Fibroblast of skin of scalp (primary cell): ENCODE results near the gene THAP11. TPM values are rescaled to one million over a fixed set of nuclear protein-coding genes. Genes with fewer than 3 reads are reported as not detected.
A peak's percentile ranks its signal among the peaks of the same experiment; 100 is the strongest.

ENCODE experiments used
- DNase-seq: peaks from one replicate; pipeline ENCODE4 v3.0.0-alpha.2; 2013
- polyA plus RNA-seq, 2 experiments: library from polyadenylated mRNA; unstranded; fragments of 120-200 nt; gene quantifications; one replicate each; pipeline ENCODE4 v1.2.1, GENCODE V29; 2013; ENCODE audit not compliant: insufficient read length in 2 of 2

The THAP11 gene
- 21.3 TPM for polyA plus RNA-seq (2013, experiment 1 of 2; ENCODE audit: insufficient read length)
- 20.2 TPM for polyA plus RNA-seq (2013, experiment 2 of 2; ENCODE audit: insufficient read length)

- DNase-seq = peak; percentile 95
These were observed at the start of gene THAP11 for GRCh38 chr16:67841816-67842508. Gene THAP11 (plus strand): TSS chr16:67842320. CDS start chr16:67842555, 235 bp downstream.

GRCh38 chr16:67796099-67796718, 45.9 kb upstream of the THAP11 start:
- DNase-seq = no peak

- DNase-seq = no peak
These were observed 41.7 kb upstream of the THAP11 start for GRCh38 chr16:67800338-67800926.

- no peak for DNase-seq
These were observed 40.9 kb upstream of the THAP11 start for GRCh38 chr16:67801241-67801640.

- no peak for DNase-seq
These were observed 40.2 kb upstream of the THAP11 start for GRCh38 chr16:67801883-67802282.

- no peak for DNase-seq
These were observed 38.2 kb upstream of the THAP11 start for GRCh38 chr16:67803894-67804293.

GRCh38 chr16:67804853-67805542, 37.1 kb upstream of the THAP11 start:
- DNase-seq = no peak

GRCh38 chr16:67805718-67806427, 36.2 kb upstream of the THAP11 start:
- DNase-seq = no peak

GRCh38 chr16:67806428-67807147, 35.5 kb upstream of the THAP11 start, which contains the start of the genes RANBP10 and TSNAXIP1:
Gene RANBP10 (minus strand): TSS chr16:67806560. CDS start chr16:67806536, 24 bp downstream.
Gene TSNAXIP1 (plus strand): TSS chr16:67806889. CDS start chr16:67807150, 261 bp downstream.
- DNase-seq = peak; percentile 100

- DNase-seq = no peak
These were observed 34.9 kb upstream of the THAP11 start for GRCh38 chr16:67807148-67807682.

- no peak for DNase-seq
These were observed 30.2 kb upstream of the THAP11 start for GRCh38 chr16:67811899-67812298.

- no peak for DNase-seq
These were observed 27.6 kb upstream of the THAP11 start for GRCh38 chr16:67814567-67814966.

- no peak for DNase-seq
These were observed 21.4 kb upstream of the THAP11 start for GRCh38 chr16:67820608-67821259.

GRCh38 chr16:67822511-67822910, 19.6 kb upstream of the THAP11 start:
- DNase-seq = peak; percentile 17

GRCh38 chr16:67825119-67825518, 17.0 kb upstream of the THAP11 start:
- no peak for DNase-seq

- no peak for DNase-seq
These were observed 16.2 kb upstream of the THAP11 start for GRCh38 chr16:67825906-67826305.

GRCh38 chr16:67828651-67829050, 13.5 kb upstream of the THAP11 start:
- no peak for DNase-seq

GRCh38 chr16:67833030-67833414, 9.1 kb upstream of the THAP11 start:
- DNase-seq = peak; percentile 77

- peak; percentile 90 for DNase-seq
These were observed 8.5 kb upstream of the THAP11 start for GRCh38 chr16:67833415-67834241.

- DNase-seq = no peak
These were observed 7.9 kb upstream of the THAP11 start for GRCh38 chr16:67834242-67834614.
